GM19452 (cell line): Measurements from ENCODE around the gene STING1.
"Not testable (repeated sequence)": the region's sequence is repeated elsewhere in the genome, so short reads cannot be mapped to it uniquely, and the experiment has no call there.

ENCODE experiments used
- ATAC-seq: cut with Tn5 transposase; IDR thresholded peaks from one replicate; pipeline ENCODE4 v1.9.1; 2021; ENCODE audit not compliant: unreplicated experiment

The STING1 gene

DNA sequence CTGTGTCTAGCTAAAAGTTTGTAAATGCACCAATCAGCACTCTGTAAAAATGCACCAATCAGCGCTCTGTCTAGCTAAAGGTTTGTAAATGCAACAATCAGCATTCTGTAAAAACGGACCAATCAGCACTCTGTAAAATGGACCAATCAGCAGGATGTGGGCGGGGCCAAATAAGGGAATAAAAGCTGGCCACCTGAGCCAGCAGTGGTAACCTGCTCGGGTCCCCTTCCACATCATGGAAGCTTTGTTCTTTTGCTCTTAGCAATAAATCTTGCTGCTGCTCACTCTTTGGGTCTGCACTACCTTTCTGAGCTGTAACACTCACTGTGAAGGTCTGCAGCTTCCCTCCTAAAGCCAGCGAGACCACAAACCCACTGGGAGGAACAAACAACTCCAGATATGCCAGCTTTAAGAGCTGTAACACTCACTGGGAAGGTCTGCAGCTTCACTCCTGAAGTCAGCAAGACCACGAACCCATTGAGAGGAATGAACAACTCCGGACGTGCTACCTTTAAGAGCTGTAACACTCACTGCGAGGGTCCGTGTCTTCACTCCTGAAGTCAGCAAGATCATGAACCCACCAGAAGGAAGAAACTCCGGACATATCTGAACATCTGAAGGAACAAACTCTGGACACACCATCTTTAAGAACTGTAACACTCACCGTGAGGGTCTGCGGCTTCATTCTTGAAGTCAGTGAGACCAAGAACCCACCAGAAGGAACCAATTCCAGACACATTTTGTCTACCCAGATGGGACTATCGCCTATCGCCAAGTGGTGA is 20.7 kb upstream of the STING1 start:
- ATAC-seq: not testable (repeated sequence)

GRCh38 chr5:139501381-139501780 is 18.8 kb upstream of the STING1 start:
- no peak for ATAC-seq

- ATAC-seq: no peak
Measured at GRCh38 chr5:139495638-139496435, 13.3 kb upstream of the STING1 start.

GRCh38 chr5:139494832-139495231 is 12.3 kb upstream of the STING1 start:
- no peak for ATAC-seq

DNA sequence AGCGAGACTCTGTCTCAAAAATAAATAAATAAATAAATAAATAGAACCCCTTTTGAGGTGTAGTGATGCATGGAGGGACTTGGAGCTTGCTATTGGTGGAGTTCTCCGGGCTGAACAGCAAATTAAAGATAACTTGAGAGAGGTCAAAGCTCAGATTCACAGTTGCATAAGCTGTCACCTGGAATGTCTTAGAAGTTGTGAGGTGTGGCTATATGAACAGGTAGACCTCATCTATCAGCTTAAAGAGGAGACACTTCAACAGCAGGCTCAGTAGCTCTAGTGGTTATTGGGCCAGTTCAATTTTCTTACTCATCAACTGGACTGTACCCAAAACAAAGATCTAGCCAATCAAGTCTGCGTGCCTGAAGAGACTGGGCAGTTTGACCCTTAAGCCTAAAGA is 11.7 kb upstream of the STING1 start:
- ATAC-seq: no peak

GRCh38 chr5:139492700-139493192 is 10.2 kb upstream of the STING1 start:
- ATAC-seq: no peak

- no peak for ATAC-seq
Measured at GRCh38 chr5:139488260-139488659, 5.7 kb upstream of the STING1 start.

- no peak for ATAC-seq
Measured at GRCh38 chr5:139486201-139486600, 3.6 kb upstream of the STING1 start.

DNA sequence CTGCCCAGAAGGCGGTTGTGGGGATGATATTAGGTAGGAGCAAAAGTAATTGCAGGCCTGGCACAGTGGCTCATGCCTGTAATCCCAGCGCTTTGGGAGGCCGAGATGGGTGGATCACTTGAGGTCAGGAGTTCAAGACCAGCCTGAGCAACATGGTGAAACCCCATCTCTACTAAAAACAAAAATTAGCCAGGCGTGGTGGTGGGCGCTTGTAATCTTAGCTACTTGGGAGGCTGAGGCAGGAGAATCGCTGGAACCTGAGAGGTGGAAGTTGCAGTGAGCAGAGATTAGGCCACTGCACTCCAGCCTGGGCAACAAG is 291 bp upstream of the STING1 start:
- not testable (repeated sequence) for ATAC-seq

DNA sequence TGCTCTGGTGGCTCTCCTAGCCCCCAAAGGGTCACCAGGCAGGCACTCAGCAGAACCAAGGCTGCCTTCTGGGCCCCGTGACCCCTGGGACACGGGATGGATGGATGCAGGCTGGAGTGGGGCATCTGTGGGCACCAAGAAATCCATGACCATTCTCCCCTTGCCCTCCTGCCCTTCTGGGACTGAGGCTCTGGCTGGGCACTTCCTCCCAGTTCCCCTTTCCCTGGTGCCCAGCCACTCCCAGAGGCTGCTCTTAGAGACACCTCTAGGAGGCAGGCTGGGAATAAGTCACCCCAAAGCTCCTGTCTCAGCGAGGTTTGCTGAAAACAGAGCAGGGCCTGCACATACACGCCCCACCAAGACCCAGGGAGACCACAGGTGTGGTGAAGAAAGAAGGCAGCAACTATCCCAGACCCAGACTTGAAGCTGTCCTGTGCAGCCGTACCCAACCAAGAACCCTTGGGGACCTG is 943 bp downstream of the STING1 start:
- ATAC-seq: no peak

DNA sequence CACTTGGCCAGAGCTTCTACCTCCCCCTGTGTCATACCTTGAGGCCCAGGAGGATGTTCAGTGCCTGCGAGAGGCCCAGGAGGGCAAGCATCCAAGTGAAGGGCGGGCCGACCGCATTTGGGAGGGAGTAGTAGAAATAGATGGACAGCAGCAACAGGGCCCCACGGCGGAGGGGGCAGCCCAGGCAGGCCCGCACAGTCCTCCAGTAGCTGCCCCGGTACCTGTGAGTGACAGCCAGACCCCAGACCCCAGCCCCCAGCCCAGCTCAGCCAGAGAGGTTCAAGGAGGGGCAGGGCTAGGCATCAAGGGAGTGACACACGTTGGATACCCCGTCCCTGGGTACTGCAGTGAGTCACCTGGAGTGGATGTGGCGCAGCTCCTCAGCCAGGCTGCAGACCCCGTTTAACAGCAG is 1.4 kb downstream of the STING1 start:
- ATAC-seq: no peak

- not testable (repeated sequence) for ATAC-seq
Measured at GRCh38 chr5:139479729-139480128, 2.8 kb downstream of the STING1 start.

DNA sequence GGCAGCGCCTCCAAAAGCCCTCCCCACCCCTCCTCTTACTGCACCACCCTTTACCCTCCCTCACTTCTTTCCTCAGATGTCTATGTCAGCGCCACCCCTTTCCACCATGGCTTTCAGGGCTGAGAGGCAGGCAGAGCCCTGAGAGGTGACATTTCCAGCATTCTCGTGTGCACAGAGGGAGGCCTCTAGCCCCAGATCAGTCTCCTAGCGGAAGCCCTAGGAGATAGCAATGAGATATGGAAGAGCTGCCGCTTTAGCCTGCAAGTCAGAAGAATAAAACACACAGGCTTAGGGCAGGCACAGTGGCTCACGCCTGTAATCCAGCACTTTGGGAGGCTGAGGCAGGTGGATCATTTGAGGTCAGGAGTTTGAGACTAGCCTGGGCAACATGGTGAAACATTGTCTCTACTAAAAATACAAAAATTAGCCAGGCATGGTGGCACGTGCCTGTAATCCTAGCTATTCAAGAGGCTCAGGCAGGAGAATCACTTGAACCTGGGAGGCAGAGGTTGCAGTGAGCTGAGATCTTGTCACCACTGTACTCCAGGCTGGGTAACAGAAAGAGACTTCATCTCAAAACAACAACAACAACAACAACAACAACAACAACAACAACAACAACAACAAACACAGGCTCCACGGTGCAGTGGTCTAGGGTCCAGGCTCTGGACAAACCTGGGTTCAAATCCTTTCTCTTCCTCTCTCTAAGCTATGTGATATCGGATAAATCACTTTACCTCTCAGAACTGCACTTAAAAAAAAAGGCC is 3.7 kb downstream of the STING1 start:
- ATAC-seq: not testable (repeated sequence)

DNA sequence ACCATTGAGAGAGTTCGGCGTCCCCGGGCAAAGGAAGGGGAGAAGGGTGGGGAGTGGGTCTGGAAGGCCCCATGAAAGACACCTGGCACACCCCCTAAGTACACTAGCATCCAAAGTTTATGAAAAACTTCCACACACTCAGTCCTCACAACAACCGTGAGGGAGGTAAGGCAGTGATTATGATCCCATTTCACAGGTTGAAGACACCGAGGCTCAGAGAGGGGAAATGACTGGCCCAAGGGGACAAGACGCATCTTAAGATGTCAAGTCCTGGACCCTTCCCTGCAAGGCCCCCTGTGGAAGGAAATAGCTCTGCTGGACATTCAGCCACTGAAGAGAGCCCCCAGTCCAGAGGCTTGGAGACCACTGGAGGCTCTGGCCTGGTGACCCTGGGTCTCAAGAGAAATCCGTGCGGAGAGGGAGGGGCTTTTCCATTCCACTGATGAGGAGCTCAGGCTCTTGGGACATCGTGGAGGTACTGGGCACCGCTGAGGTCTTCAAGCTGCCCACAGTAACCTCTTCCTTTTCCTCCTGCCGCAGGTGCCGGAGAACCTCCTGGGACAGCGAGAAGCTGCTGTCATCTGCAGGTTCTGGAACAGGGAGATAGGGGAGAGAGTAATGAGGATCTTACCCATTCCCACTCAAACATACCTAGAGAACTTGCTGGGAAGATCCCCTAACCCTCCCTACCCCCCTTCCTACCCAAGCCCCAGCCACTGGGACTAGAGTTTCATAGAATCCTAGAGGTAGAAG is 6.5 kb downstream of the STING1 start:
- no peak for ATAC-seq

GRCh38 chr5:139474890-139475791 is 7.4 kb downstream of the STING1 start:
- no peak for ATAC-seq

GRCh38 chr5:139473565-139473964 is 9.0 kb downstream of the STING1 start:
- ATAC-seq: no peak

- no peak for ATAC-seq
Measured at GRCh38 chr5:139473105-139473504, 9.5 kb downstream of the STING1 start.

DNA sequence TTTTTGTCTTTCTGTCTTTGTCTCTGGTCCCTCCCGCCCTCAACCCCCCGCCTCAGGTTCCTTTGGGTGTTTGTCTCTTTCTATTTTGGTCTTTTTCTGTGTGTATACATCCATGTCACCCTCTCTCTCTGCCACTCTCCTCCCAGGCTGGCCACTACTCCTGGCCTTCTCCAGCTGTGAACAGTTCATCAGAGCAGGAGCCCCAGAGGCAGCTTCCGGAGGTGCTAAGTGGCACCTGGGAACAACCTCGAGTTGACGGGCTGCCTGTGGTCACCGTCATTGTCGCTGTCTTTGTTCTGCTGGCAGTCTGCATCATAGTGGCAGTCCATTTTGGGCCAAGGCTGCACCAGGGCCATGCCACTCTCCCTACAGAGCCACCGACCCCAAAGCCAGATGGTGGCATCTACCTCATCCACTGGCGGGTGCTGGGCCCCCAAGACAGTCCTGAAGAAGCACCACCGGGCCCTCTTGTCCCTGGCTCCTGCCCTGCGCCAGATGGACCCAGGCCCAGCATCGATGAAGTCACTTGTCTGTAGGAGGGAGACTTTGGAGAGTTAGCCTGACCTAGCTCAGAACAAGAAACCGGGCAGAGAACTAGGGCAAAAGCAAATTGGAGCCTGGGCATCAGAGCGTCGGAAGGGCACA is 10.1 kb downstream of the STING1 start:
- no peak for ATAC-seq

DNA sequence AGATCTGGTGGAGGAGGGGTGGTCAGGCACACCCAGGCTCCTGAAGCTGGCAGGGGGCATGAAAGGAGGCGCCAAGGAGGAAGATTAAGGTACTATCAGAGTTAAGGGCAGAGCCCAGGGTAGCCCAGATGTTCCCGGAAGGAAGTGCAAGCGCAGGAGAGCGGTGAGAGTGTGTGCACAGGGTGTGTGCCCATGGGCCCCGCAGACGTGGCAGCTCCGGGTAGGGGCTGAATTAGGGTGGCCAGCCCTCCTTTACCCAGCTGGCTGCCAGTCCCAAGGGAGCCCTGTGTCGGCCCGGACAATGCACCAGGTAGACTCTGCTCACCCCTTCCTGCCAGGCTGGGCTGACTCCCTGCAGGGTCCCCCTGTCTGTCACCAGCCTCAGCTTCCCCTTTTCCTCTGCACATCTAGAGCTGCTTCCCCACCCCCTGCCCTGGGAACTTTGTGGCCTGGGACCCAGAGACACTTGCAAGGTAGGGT is 11.7 kb downstream of the STING1 start, which contains the start of gene SMIM33:
Gene SMIM33, plus strand, starts transcription at position 184 of the 480 bp plus-strand sequence. Its CDS starts 118 bp downstream, at position 302.
- no peak for ATAC-seq
